ENCODE data around the gene AMN1. TPM values are rescaled to one million over a fixed set of nuclear protein-coding genes. Genes with fewer than 3 reads are reported as not detected.

The AMN1 gene
- total and polyA plus RNA-seq, 2 experiments from 2014 or later: 9.3 to 14.0 TPM

DNA sequence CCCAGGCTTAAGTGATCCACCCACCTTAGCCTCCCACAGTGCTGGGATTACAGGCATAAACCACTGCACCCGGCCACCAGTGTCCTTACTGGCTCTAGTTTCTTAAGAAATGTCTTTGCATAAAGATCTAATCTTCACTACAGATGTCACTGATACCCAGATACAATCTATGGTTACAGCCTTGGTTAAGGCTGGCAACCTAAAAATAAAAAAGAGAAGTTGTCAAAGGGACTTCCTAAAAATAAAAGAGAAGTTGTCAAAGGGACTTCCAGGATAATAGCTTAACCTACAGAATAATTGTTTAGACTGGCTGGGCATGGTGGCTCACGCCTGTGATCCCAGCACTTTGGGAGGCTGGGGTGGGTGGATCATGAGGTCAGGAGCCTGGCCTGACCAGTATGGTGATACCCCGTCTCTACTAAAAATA is 41.7 kb downstream of the AMN1 start:
- peaks cover 11% of the 10 kb centered on the region for H3K9me3 ChIP-seq (ENCODE audit: low read depth)
- no peaks in the 10 kb centered on the region for H3K4me1 ChIP-seq (ENCODE audit: insufficient read depth)
- 92% methylated on average over 3 of the region's 3 CpGs for WGBS (ENCODE audit: low lambda C conversion rate, missing lambda C conversion rate)
- no peak overlapping the region for H3K4me3 ChIP-seq
- H4K20me1 ChIP-seq (ENCODE audit: insufficient read depth, poor library complexity, severe bottlenecking): no peaks in the 10 kb centered on the region
- no peaks in the 10 kb centered on the region for H3K27me3 ChIP-seq
- TF ChIP-seq EZH2phosphoT487 (IDR thresholded peaks at IDR 0.05; ENCODE audit: low read depth, severe bottlenecking, unreplicated experiment) (no peak), EZH2 (IDR thresholded peaks at IDR 0.05; ENCODE audit: borderline replicate concordance) (no peak)
- TF ChIP-seq, protein P1, sequence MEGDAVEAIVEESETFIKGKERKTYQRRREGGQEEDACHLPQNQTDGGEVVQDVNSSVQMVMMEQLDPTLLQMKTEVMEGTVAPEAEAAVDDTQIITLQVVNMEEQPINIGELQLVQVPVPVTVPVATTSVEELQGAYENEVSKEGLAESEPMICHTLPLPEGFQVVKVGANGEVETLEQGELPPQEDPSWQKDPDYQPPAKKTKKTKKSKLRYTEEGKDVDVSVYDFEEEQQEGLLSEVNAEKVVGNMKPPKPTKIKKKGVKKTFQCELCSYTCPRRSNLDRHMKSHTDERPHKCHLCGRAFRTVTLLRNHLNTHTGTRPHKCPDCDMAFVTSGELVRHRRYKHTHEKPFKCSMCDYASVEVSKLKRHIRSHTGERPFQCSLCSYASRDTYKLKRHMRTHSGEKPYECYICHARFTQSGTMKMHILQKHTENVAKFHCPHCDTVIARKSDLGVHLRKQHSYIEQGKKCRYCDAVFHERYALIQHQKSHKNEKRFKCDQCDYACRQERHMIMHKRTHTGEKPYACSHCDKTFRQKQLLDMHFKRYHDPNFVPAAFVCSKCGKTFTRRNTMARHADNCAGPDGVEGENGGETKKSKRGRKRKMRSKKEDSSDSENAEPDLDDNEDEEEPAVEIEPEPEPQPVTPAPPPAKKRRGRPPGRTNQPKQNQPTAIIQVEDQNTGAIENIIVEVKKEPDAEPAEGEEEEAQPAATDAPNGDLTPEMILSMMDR (IDR thresholded peaks at IDR 0.05; ENCODE audit: poor library complexity): no peak
- H3K79me2 ChIP-seq: no peaks in the 10 kb centered on the region
- no peak overlapping the region for H3K4me2 ChIP-seq
- no peaks in the 10 kb centered on the region for H3K36me3 ChIP-seq (replicated peaks; ENCODE audit: insufficient read depth, low read depth)
- H2AFZ ChIP-seq: no peak overlapping the region
- DNase-seq (ENCODE audit: low spot score): no peak
- no peak overlapping the region for H3K27ac ChIP-seq
- H3K9me2 ChIP-seq (replicated peaks; ENCODE audit: insufficient read depth): no peaks in the 10 kb centered on the region

DNA sequence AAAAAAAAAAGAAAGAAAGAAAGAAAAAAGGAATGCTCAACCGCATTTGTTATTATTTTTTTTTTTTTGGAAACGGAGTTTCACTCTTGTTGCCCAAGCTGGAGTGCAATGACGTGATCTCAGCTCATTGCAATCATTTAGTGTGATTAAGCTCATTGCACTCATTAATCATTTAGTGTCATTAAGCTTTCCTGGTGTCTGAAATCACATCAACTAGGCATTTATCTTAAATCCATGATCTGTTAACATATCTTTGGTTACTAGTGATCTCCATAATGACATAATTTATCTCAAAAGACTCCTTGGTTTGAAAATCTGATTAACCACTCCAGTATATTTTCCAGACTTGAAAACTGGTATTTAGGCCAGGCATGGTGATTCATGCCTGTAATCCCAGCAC is 43.0 kb downstream of the AMN1 start:
- H3K9me3 ChIP-seq (ENCODE audit: low read depth): peaks cover 11% of the 10 kb centered on the region
- no peak overlapping the region for H3K4me2 ChIP-seq
- TF ChIP-seq, protein P1 (IDR thresholded peaks at IDR 0.05; ENCODE audit: poor library complexity): no peak
- TF ChIP-seq EZH2phosphoT487 (IDR thresholded peaks at IDR 0.05; ENCODE audit: low read depth, severe bottlenecking, unreplicated experiment) (no peak), EZH2 (IDR thresholded peaks at IDR 0.05; ENCODE audit: borderline replicate concordance) (no peak)

GRCh38 chr12:31682136-31682962 is 46.5 kb downstream of the AMN1 start:
- WGBS (ENCODE audit: low lambda C conversion rate, missing lambda C conversion rate): 42% methylated on average over 6 of the region's 10 CpGs
- Histone ChIP-seq H4K20me1 (ENCODE audit: insufficient read depth, poor library complexity, severe bottlenecking) (no peaks in the 10 kb centered on the region), H3K79me2 (no peaks in the 10 kb centered on the region), H3K9me2 (replicated peaks; ENCODE audit: insufficient read depth) (no peaks in the 10 kb centered on the region), H3K27ac (no peak overlapping the region), H3K27me3 (no peaks in the 10 kb centered on the region), H3K9me3 (ENCODE audit: low read depth) (peaks cover 11% of the 10 kb centered on the region), H3K4me3 (no peak overlapping the region), H3K36me3 (replicated peaks; ENCODE audit: insufficient read depth, low read depth) (no peaks in the 10 kb centered on the region), H2AFZ (no peak overlapping the region), H3K4me2 (no peak overlapping the region), H3K4me1 (ENCODE audit: insufficient read depth) (no peaks in the 10 kb centered on the region)
- peak; percentile 79 for DNase-seq (ENCODE audit: low spot score)
- TF ChIP-seq EZH2 (IDR thresholded peaks at IDR 0.05; ENCODE audit: borderline replicate concordance): no peak
- TF ChIP-seq, protein P1 (IDR thresholded peaks at IDR 0.05; ENCODE audit: poor library complexity): peak; percentile 67

More for the DNA sequence above, 43.0 kb downstream of the AMN1 start:
- H3K9me2 ChIP-seq (replicated peaks; ENCODE audit: insufficient read depth): no peaks in the 10 kb centered on the region
- no peaks in the 10 kb centered on the region for H3K27me3 ChIP-seq
- 73% methylated on average over 3 of the region's 3 CpGs for WGBS (ENCODE audit: low lambda C conversion rate, missing lambda C conversion rate)
- H3K4me3 ChIP-seq: no peak overlapping the region
- H3K4me1 ChIP-seq (ENCODE audit: insufficient read depth): no peaks in the 10 kb centered on the region
- no peaks in the 10 kb centered on the region for H3K36me3 ChIP-seq (replicated peaks; ENCODE audit: insufficient read depth, low read depth)
- H3K27ac ChIP-seq: no peak overlapping the region
- no peak for DNase-seq (ENCODE audit: low spot score)
- H4K20me1 ChIP-seq (ENCODE audit: insufficient read depth, poor library complexity, severe bottlenecking): no peaks in the 10 kb centered on the region
- H3K79me2 ChIP-seq: no peaks in the 10 kb centered on the region
- H2AFZ ChIP-seq: no peak overlapping the region

Measured in hepatocyte (in vitro differentiated cells).